ENCODE results near the gene PLEKHO2.

PLEKHO2 gene

GRCh38 chr15:64856429-64857145 lies 14.9 kb downstream of the PLEKHO2 start:
- DNase-seq = no peak

- no peak for DNase-seq
These were observed 15.7 kb downstream of the PLEKHO2 start for GRCh38 chr15:64857421-64857820.

GRCh38 chr15:64858021-64858575 lies 16.4 kb downstream of the PLEKHO2 start:
- no peak for DNase-seq

GRCh38 chr15:64859226-64859625 lies 17.5 kb downstream of the PLEKHO2 start:
- DNase-seq = no peak

GRCh38 chr15:64861331-64861730 lies 19.6 kb downstream of the PLEKHO2 start:
- no peak for DNase-seq

GRCh38 chr15:64861960-64862359 lies 20.2 kb downstream of the PLEKHO2 start:
- DNase-seq = no peak

- no peak for DNase-seq
These were observed 20.7 kb downstream of the PLEKHO2 start for GRCh38 chr15:64862408-64862807.

- no peak for DNase-seq
These were observed 22.4 kb downstream of the PLEKHO2 start for GRCh38 chr15:64864068-64864467.

- no peak for DNase-seq
These were observed 23.6 kb downstream of the PLEKHO2 start for GRCh38 chr15:64865126-64865997.

- no peak for DNase-seq
These were observed 24.3 kb downstream of the PLEKHO2 start for GRCh38 chr15:64865998-64866520.

GRCh38 chr15:64869501-64869900 lies 27.8 kb downstream of the PLEKHO2 start:
- DNase-seq = no peak

- no peak for DNase-seq
These were observed 28.6 kb downstream of the PLEKHO2 start for GRCh38 chr15:64870353-64870752.

GRCh38 chr15:64875641-64876223 lies 34.0 kb downstream of the PLEKHO2 start:
- DNase-seq = no peak

- no peak for DNase-seq
These were observed 35.7 kb downstream of the PLEKHO2 start for GRCh38 chr15:64877435-64877834.

- no peak for DNase-seq
These were observed 37.0 kb downstream of the PLEKHO2 start for GRCh38 chr15:64878705-64879104.

GRCh38 chr15:64883100-64883581 lies 41.4 kb downstream of the PLEKHO2 start:
- no peak for DNase-seq

GRCh38 chr15:64883997-64884511 lies 42.3 kb downstream of the PLEKHO2 start:
- DNase-seq = no peak

GRCh38 chr15:64884679-64885078 lies 43.0 kb downstream of the PLEKHO2 start:
- DNase-seq = no peak

- DNase-seq = no peak
These were observed 46.6 kb downstream of the PLEKHO2 start for GRCh38 chr15:64888336-64888735.

- DNase-seq = no peak
These were observed 49.8 kb downstream of the PLEKHO2 start for GRCh38 chr15:64891561-64891960.

- no peak for DNase-seq
These were observed 51.2 kb downstream of the PLEKHO2 start for GRCh38 chr15:64892847-64893403.
